GM23338 (cell line): ENCODE measurements around the gene DPF3. TPM values are rescaled to one million over a fixed set of nuclear protein-coding genes. Genes with fewer than 3 reads are reported as not detected.
A peak's percentile ranks its signal among the peaks of the same experiment; 100 is the strongest.

Experiments used
- ATAC-seq: fragments of 200-7000 bp; cut with Tn5 transposase; 3 replicates; pipeline ENCODE4 v1.9.1; 2020
- DNase-seq: peaks from one replicate; pipeline ENCODE4 v3.0.0-alpha.2; 2015; ENCODE audit warnings: low spot score
- H2AFZ ChIP-seq: fragments of 200-600 bp; sonication (generic); 2 replicates; pipeline ENCODE4 v1.8.0; 2016; ENCODE audit warnings: antibody characterized with exemption, mild to moderate bottlenecking, moderate library complexity
- H3F3A ChIP-seq: fragments of 200-600 bp; sonication (generic); replicated peaks from 2 replicates; pipeline ENCODE4 v1.8.0; 2017; ENCODE audit warnings: antibody characterized with exemption, mixed run types, low read depth
- H3K27ac ChIP-seq: fragments of 200-600 bp; sonication (generic); 2 replicates; pipeline ENCODE4 v1.6.1; 2016; ENCODE audit warnings: low read depth
- H3K27me3 ChIP-seq: fragments of 200-600 bp; sonication (generic); 2 replicates; pipeline ENCODE4 v1.8.0; 2016; ENCODE audit warnings: mild to moderate bottlenecking, mixed run types, moderate library complexity; ENCODE audit not compliant: insufficient read depth
- H3K36me3 ChIP-seq: fragments of 200-600 bp; sonication (generic); 2 replicates; pipeline ENCODE4 v1.8.0; 2016; ENCODE audit warnings: mild to moderate bottlenecking; ENCODE audit not compliant: insufficient read depth
- H3K4me1 ChIP-seq: fragments of 200-600 bp; sonication (generic); 2 replicates; pipeline ENCODE4 v1.8.0; 2016; ENCODE audit warnings: mild to moderate bottlenecking, moderate library complexity; ENCODE audit not compliant: insufficient read depth
- H3K4me2 ChIP-seq: fragments of 200-600 bp; sonication (generic); 2 replicates; pipeline ENCODE4 v1.7.1; 2017; ENCODE audit warnings: mixed run types
- H3K4me3 ChIP-seq: fragments of 200-600 bp; sonication (generic); 2 replicates; pipeline ENCODE4 v1.6.1; 2016; ENCODE audit warnings: mixed run types
- H3K79me2 ChIP-seq: fragments of 200-600 bp; sonication (generic); replicated peaks from 2 replicates; pipeline ENCODE4 v1.8.0; 2017; ENCODE audit warnings: mild to moderate bottlenecking; ENCODE audit not compliant: insufficient read depth
- H3K9me2 ChIP-seq: fragments of 200-600 bp; sonication (generic); 2 replicates; pipeline ENCODE4 v1.8.0; 2017; ENCODE audit not compliant: insufficient read depth
- H4K20me1 ChIP-seq: fragments of 200-600 bp; sonication (generic); replicated peaks from 2 replicates; pipeline ENCODE4 v1.8.0; 2017; ENCODE audit warnings: mild to moderate bottlenecking; ENCODE audit not compliant: insufficient read depth
- H3K27ac Mint-ChIP-seq: 2 replicates; pipeline ENCODE4 v1.8.0; 2020; ENCODE audit warnings: inconsistent platforms, mild to moderate bottlenecking, moderate library complexity, mixed read lengths
- H3K27me3 Mint-ChIP-seq: 3 replicates; pipeline ENCODE4 v1.8.0; 2022; ENCODE audit warnings: low read depth, mild to moderate bottlenecking, moderate library complexity, mixed read lengths, inconsistent platforms; ENCODE audit not compliant: insufficient read depth, poor library complexity
- H3K36me3 Mint-ChIP-seq: 3 replicates; pipeline ENCODE4 v1.8.0; 2021; ENCODE audit warnings: low read depth, mild to moderate bottlenecking, inconsistent platforms, moderate library complexity, mixed read lengths
- H3K4me1 Mint-ChIP-seq: 3 replicates; pipeline ENCODE4 v1.8.0; 2020; ENCODE audit warnings: mild to moderate bottlenecking, inconsistent platforms, mixed read lengths
- H3K4me3 Mint-ChIP-seq: 3 replicates; pipeline ENCODE4 v1.8.0; 2021; ENCODE audit warnings: moderate library complexity, mild to moderate bottlenecking, inconsistent platforms, mixed read lengths
- H3K9me3 Mint-ChIP-seq: 3 replicates; pipeline ENCODE4 v1.8.0; 2020; ENCODE audit warnings: moderate library complexity, mild to moderate bottlenecking, inconsistent platforms, mixed read lengths
- CREB1 ChIP-seq: fragments of 250-450 bp; sonication (Bioruptor Pico); IDR thresholded peaks from 2 replicates; pipeline ENCODE4 v1.5.0; 2020; ENCODE audit warnings: low read depth, mild to moderate bottlenecking, moderate library complexity
- EZH2 ChIP-seq: fragments of 200-600 bp; sonication (generic); IDR thresholded peaks from one replicate; pipeline ENCODE4 v1.8.0; 2017; ENCODE audit warnings: antibody characterized with exemption, mild to moderate bottlenecking, low read depth; ENCODE audit not compliant: unreplicated experiment
- EZH2phosphoT487 ChIP-seq: fragments of 200-600 bp; sonication (generic); IDR thresholded peaks from one replicate; pipeline ENCODE4 v1.8.1; 2018; ENCODE audit warnings: antibody characterized with exemption; ENCODE audit not compliant: unreplicated experiment
- NANOG ChIP-seq: IDR thresholded peaks from 2 replicates; pipeline ENCODE4 v1.6.1; 2016; ENCODE audit warnings: antibody characterized with exemption, borderline replicate concordance
- POLR2AphosphoS5 ChIP-seq: IDR thresholded peaks from 2 replicates; pipeline ENCODE4 v1.6.1; 2016; ENCODE audit warnings: antibody characterized with exemption, low read depth
- ZNF114 ChIP-seq: fragments of 250-450 bp; sonication (Bioruptor Pico); IDR thresholded peaks from 2 replicates; pipeline ENCODE4 v1.5.0; 2020; ENCODE audit warnings: mild to moderate bottlenecking, moderate library complexity
- ZNF331 ChIP-seq: fragments of 250-450 bp; sonication (Bioruptor Pico); IDR thresholded peaks from 2 replicates; pipeline ENCODE4 v1.5.0; 2020; ENCODE audit warnings: low read depth, mild to moderate bottlenecking, moderate library complexity
- ZNF462 ChIP-seq: fragments of 250-450 bp; sonication (Bioruptor Pico); IDR thresholded peaks from 2 replicates; pipeline ENCODE4 v1.5.0; 2020; ENCODE audit warnings: mild to moderate bottlenecking, moderate library complexity
- polyA plus RNA-seq: library from polyadenylated mRNA; unstranded; fragments of >200 nt; fragmentation: Nextera tagmentation; extraction: Ambion mirVana; gene quantifications from 2 replicates; pipeline ENCODE4 v1.2.1, GENCODE V29; 2016
- total RNA-seq: library from RNA; depleted of rRNA; stranded (reverse); fragments of >200 nt; shearing (Covaris generic); gene quantifications from 2 replicates; pipeline ENCODE4 v1.2.3, GENCODE V29; 2014

The DPF3 gene
- total and polyA plus RNA-seq, 2 experiments from 2014 or later: 0.18 to 1.0 TPM

DNA sequence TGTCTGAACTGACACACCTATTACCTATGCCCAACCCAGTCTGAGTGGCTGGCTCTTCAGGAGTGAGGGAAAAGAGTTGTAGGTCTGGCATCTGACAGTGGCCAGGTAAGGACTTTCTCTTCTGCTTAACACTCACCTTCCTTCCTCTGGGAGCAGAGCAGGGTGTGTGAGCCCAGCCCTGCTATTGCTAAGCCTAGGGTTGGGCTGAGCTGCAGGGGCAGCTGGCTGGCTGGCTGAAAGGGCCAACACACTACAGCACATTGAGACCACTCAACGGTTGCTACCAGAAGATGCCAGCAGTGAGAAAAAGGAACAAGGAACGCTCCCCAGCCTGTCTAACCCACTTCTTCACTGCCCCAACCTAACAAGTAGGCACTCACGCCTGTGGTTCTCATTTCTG lies 201.2 kb downstream of the DPF3 start (continued):
- no peak for TF ChIP-seq POLR2AphosphoS5
- no peak for TF ChIP-seq EZH2
- no peak for TF ChIP-seq NANOG
- 0 out of 2 replicates have a peak, but pooled peaks have one; percentile 32 for TF ChIP-seq ZNF114 (CRISPR knock-in tag)
- TF ChIP-seq ZNF331: no peak

- no peaks in the 10 kb centered on the region for H3K79me2 ChIP-seq
- H2AFZ ChIP-seq: no peak overlapping the region
- Mint-ChIP-seq H3K27me3 (peaks cover 3% of the 10 kb centered on the region), H3K4me3 (no peak overlapping the region), H3K9me3 (no peaks in the 10 kb centered on the region), H3K36me3 (no peaks in the 10 kb centered on the region), H3K27ac (no peak overlapping the region), H3K4me1 (peaks cover 15% of the 10 kb centered on the region)
- H4K20me1 ChIP-seq: no peaks in the 10 kb centered on the region
- no peaks in the 10 kb centered on the region for H3K36me3 ChIP-seq
- no peak overlapping the region for H3K4me2 ChIP-seq
- no peaks in the 10 kb centered on the region for H3K4me1 ChIP-seq
- TF ChIP-seq CREB1 (CRISPR knock-in tag) (no peak), EZH2 (no peak), ZNF462 (CRISPR knock-in tag) (no peak), EZH2phosphoT487 (no peak), ZNF114 (CRISPR knock-in tag) (no peak)
- ATAC-seq (no peak), DNase-seq (no peak)
- H3K27ac ChIP-seq: no peak overlapping the region
- H3K27me3 ChIP-seq: no peaks in the 10 kb centered on the region
- no peaks in the 10 kb centered on the region for H3F3A ChIP-seq
- H3K4me3 ChIP-seq: no peak overlapping the region
- peaks cover 3% of the 10 kb centered on the region; the same call in 1 of the 2 replicates for H3K9me2 ChIP-seq
These were observed 203.6 kb downstream of the DPF3 start for GRCh38 chr14:72690324-72690723.
